Measurements from ENCODE around the gene PCDHB2.
"Not testable (repeated sequence)": the region's sequence is repeated elsewhere in the genome, so short reads cannot be mapped to it uniquely, and the experiment has no call there.

PCDHB2 gene

GRCh38 chr5:141094481-141095262, at the start of gene PCDHB2:
PCDHB2 (plus strand) TSS chr5:141094615; CDS start chr5:141094791, 176 bp downstream.
- no peak for DNase-seq

- DNase-seq: no peak
Measured at GRCh38 chr5:141050622-141051520, 43.5 kb upstream of the PCDHB2 start, which contains the start of gene PCDHB1. PCDHB1 (plus strand) TSS chr5:141051374; CDS start chr5:141051471, 97 bp downstream.

- DNase-seq: no peak
Measured at GRCh38 chr5:141051521-141051866, 42.9 kb upstream of the PCDHB2 start.

GRCh38 chr5:141077826-141078225, 16.6 kb upstream of the PCDHB2 start:
- no peak for DNase-seq

GRCh38 chr5:141082228-141082627, 12.2 kb upstream of the PCDHB2 start:
- no peak for DNase-seq

GRCh38 chr5:141084487-141084989, 9.9 kb upstream of the PCDHB2 start:
- peak; percentile 16 to 60 for DNase-seq

- no peak for DNase-seq
Measured at GRCh38 chr5:141095263-141095641, 837 bp downstream of the PCDHB2 start.

GRCh38 chr5:141096181-141096580, 1.8 kb downstream of the PCDHB2 start:
- not testable (repeated sequence) for DNase-seq

- DNase-seq: not testable (repeated sequence)
Measured at GRCh38 chr5:141096586-141096985, 2.2 kb downstream of the PCDHB2 start.

- no peak for DNase-seq
Measured at GRCh38 chr5:141100243-141100805, 5.9 kb downstream of the PCDHB2 start, which contains the start of gene PCDHB3. PCDHB3 (plus strand) TSS chr5:141100473; CDS start chr5:141100650, 177 bp downstream.

- DNase-seq: no peak
Measured at GRCh38 chr5:141101059-141101458, 6.6 kb downstream of the PCDHB2 start.

- not testable (repeated sequence) for DNase-seq
Measured at GRCh38 chr5:141102070-141102469, 7.7 kb downstream of the PCDHB2 start.

GRCh38 chr5:141102471-141102870, 8.1 kb downstream of the PCDHB2 start:
- DNase-seq: not testable (repeated sequence)

- no peak for DNase-seq
Measured at GRCh38 chr5:141105350-141105749, 10.9 kb downstream of the PCDHB2 start.

GRCh38 chr5:141119250-141119649, 24.8 kb downstream of the PCDHB2 start:
- DNase-seq: no peak

GRCh38 chr5:141121563-141121962, 27.1 kb downstream of the PCDHB2 start, which contains the start of gene PCDHB4:
PCDHB4 (plus strand) TSS chr5:141121818; CDS start chr5:141121999, 181 bp downstream.
- no peak for DNase-seq

- DNase-seq: no peak
Measured at GRCh38 chr5:141121985-141122384, 27.6 kb downstream of the PCDHB2 start.

- DNase-seq: not testable (repeated sequence)
Measured at GRCh38 chr5:141123396-141124135, 29.2 kb downstream of the PCDHB2 start.

GRCh38 chr5:141127305-141127704, 32.9 kb downstream of the PCDHB2 start:
- no peak for DNase-seq

GRCh38 chr5:141135030-141135717, 40.8 kb downstream of the PCDHB2 start, which contains the start of gene PCDHB5:
PCDHB5 (plus strand) TSS chr5:141135206; CDS start chr5:141135435, 229 bp downstream.
- no peak for DNase-seq

GRCh38 chr5:141135718-141136266, 41.4 kb downstream of the PCDHB2 start:
- no peak for DNase-seq
